CD4-positive, alpha-beta T cell treated with Interleukin-4 for 4 hours (primary cell): ENCODE results near the gene CCDC102B.
"Not testable (repeated sequence)": the region's sequence is repeated elsewhere in the genome, so short reads cannot be mapped to it uniquely, and the experiment has no call there.

ENCODE experiments used
- DNase-seq: peaks from one replicate; pipeline ENCODE4 v3.0.0-alpha.2; 2020

The CCDC102B gene

GRCh38 chr18:68984342-68984741 is 186.5 kb downstream of the CCDC102B start:
- no peak for DNase-seq

- DNase-seq = no peak
Observed at GRCh38 chr18:68985172-68985820, 187.4 kb downstream of the CCDC102B start.

GRCh38 chr18:68991286-68991685 is 193.4 kb downstream of the CCDC102B start:
- no peak for DNase-seq

DNA sequence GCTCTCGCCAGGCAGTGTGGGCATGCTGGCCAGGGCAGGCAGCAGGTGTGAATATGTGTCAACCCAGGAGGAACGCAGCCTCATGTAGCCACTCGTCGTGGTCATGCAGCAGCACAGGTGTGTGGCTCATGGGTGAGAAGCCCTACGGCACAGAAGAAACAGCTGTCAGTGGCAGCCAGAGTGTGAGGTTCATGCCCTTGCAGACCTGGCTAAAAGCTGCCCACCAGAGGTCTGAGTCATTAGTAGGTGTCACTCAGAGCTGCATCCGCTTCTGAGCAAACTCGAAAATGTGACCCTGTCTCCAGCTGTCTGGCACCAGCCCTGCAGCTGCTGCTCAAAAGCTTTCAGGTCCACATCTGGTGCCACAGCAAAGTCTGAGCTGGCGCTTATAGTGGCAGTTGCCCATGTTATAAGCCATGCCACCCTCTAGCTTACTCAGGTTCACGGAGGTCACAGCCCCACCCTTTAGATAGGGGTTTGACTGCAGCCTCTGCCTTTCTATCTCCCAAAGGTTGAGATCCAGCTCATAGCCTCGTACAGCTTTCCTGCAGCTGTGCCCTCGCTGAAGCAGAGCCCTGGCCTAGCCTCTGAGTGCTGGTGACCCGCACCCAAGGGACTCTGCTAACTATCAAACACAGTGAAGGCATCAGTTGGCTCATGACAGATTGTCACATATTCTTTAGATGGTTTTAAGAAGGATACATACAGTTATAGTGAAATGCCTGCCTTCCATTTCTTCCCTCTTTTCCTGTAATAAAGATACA is 195.0 kb downstream of the CCDC102B start:
- no peak for DNase-seq

GRCh38 chr18:68995675-68996074 is 197.8 kb downstream of the CCDC102B start:
- no peak for DNase-seq

- no peak for DNase-seq
Observed at GRCh38 chr18:68997845-68998244, 200.0 kb downstream of the CCDC102B start.

DNA sequence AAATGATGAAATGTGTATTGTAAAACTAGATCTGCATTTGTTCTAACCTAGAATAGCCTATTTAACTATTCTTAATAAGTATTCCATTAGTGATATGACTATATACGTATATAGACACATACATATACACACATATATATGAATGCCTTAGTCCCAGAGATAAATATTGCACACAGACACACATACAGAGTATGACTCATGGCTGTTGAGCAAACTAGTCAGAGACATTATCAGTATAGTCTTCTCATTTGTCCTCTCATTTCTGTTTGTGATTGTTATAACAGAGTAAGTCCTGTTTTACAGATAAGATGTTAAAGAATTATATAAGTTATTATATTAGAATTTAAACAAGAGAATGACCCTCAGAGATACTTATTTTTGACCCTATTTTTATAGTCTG is 202.5 kb downstream of the CCDC102B start:
- no peak for DNase-seq

DNA sequence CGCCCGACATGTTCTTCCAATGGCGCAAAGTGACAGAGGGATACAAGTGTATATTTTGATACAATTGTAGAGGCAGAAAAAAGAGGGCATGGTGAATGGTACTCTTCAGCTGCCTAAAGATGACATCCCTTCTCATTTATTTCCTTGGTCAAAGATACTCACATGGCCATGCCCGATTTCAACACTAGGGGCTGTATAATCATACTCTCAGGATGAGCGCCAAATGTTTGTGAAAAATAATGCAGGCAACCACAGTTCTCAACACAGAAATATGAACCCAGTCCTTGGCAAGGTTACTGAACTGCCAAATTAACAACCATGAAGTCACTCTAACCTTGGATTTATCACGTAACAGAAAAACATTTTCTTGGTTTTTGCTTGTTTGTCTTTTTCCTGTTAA is 204.4 kb downstream of the CCDC102B start:
- DNase-seq = no peak

- DNase-seq = not testable (repeated sequence)
Observed at GRCh38 chr18:69006212-69006611, 208.3 kb downstream of the CCDC102B start.

GRCh38 chr18:69008538-69008937 is 210.7 kb downstream of the CCDC102B start:
- no peak for DNase-seq

- no peak for DNase-seq
Observed at GRCh38 chr18:69021211-69021805, 223.4 kb downstream of the CCDC102B start.

DNA sequence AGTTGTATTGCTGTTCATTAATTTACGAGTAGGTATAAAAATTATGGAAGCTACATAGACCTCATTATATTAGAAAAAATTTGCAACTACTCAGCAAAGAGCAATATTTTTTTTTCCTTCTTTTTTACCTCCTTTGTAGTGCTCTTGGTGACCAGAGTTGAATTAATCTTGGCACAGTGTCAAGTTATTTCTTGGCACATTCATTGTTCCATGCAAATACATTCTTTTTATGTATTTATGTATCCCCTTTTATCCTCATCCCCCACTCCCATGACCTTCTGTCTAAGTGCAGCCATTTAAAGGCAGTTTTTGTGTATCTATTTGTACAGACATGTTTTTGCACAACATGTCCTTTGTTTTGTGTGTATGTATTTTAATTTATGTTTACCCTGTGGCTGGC is 224.5 kb downstream of the CCDC102B start:
- no peak for DNase-seq

GRCh38 chr18:69031571-69031970 is 233.7 kb downstream of the CCDC102B start:
- DNase-seq = no peak

GRCh38 chr18:69032009-69032408 is 234.1 kb downstream of the CCDC102B start:
- no peak for DNase-seq

- DNase-seq = no peak
Observed at GRCh38 chr18:69035756-69036155, 237.9 kb downstream of the CCDC102B start.

- DNase-seq = no peak
Observed at GRCh38 chr18:69044215-69044614, 246.3 kb downstream of the CCDC102B start.

DNA sequence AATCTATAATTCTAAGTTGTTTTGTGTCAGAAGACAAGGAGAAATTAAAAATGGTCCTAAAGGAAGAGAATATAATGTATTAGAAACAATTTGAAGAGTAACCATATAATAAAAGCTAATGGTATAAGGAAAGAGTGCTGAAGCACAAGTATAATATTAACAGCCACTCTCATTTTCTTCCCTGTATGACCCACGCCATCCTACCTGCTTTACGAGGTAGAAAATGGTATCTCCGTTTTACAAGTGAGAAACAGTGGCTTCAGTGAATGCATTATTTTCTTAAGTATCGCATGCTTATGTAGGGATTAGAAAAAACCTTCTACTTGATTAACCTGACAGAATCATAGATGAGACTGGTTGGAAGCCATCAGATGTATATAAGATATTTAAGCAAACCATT is 266.2 kb downstream of the CCDC102B start:
- no peak for DNase-seq

DNA sequence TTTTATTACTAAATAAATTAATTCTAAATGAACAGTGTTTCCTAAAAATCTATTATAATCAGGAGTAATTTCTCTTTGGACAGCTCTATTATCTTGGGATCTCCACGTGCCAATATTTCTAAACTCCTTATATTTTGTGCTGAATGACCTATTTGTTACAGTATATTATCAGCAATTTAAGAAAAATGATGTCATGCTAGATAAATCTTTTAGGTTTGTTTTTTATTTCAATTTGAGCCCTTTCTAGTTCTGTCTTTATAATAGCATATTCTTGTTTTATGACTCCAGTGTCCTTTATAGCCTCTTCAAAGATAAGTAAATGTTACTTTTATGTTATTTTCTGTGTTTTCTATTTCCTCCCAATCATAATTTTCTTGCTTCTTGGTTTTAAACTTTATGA is 269.2 kb downstream of the CCDC102B start:
- no peak for DNase-seq

DNA sequence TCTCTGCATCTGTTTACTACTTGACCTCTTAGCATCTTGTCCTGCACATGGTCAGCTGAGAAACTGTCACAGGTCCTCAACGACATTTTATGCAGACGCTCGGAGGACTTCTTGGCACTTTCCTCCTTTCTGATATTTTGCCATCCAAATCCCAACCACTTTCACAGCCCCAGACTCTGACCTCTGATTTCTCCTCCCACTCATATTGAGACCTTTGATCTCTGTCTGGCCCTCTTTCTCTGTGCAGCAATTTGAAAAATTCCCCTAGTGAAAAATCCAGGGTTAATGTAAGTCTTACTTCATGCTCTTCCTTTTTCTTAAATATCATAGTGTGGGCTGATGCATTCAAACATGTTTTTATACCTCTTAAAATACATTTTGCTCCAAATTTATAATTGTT is 273.8 kb downstream of the CCDC102B start:
- DNase-seq = no peak

- no peak for DNase-seq
Observed at GRCh38 chr18:69081846-69082245, 284.0 kb downstream of the CCDC102B start.

DNA sequence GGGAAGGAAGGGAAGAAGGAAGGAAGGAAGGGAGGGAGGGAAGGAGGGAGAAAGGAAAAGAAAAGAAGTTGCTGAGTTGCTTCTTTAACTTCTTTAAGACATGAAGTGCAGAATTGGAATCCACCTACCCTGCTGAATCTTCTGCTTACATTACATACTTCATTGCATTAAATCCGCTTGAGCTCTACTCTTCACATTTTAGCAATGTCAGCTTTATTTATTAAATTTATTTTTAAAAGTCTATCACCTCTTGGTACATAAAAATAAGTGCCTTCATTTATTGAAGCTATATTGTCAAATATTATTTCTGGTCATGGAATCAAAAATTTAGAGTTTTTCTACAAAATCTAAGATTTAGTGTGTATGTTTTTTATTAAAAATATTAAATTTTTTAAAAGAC is 284.6 kb downstream of the CCDC102B start:
- no peak for DNase-seq

DNA sequence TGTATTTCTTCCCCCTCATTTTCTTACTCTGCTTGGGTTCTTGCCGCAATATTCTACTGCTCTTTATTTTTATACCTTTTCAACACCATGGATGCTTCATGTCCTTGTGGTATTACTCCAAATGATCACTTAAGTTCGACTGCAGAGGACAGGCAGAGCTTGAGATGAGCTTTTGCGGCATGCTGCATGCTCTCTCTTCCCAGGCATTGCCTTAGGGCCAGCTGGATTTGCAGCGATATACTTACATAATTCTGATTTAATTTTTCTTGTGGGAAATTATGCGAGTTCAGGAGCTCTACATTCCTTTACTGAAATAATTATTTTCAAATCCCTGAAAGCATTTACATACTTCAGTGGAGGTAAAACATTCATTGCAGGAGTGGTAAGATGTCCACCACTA is 288.1 kb downstream of the CCDC102B start:
- DNase-seq = no peak

GRCh38 chr18:69088973-69089372 is 291.1 kb downstream of the CCDC102B start:
- no peak for DNase-seq

- DNase-seq = no peak
Observed at GRCh38 chr18:69097349-69097748, 299.5 kb downstream of the CCDC102B start.
